IMR-90 (cell line): ENCODE measurements around the gene DCHS2. TPM values are rescaled to one million over a fixed set of nuclear protein-coding genes. Genes with fewer than 3 reads are reported as not detected.

ENCODE experiments used
- ATAC-seq: fragments of 200-7000 bp; cut with Tn5 transposase; 2 replicates; pipeline ENCODE4 v1.9.1; 2020; ENCODE audit warnings: low read depth, mild to moderate bottlenecking, moderate library complexity
- BruUV-seq: library from RNA; stranded (reverse); fragments of 400-500 nt; replicated peaks from 2 replicates; lab custom pipeline; 2021; lab: Mats Ljungman, UMichigan
- CTCF ChIA-PET: fragments of 300-600 bp; formaldehyde crosslinking; extraction: SDS; loops from one replicate; lab custom pipeline; 2021; ENCODE audit warnings: antibody characterized with exemption; lab: Yijun Ruan, JAX
- POLR2A ChIA-PET: fragments of 300-600 bp; sonication (Branson Sonifier 250); formaldehyde crosslinking; loops from one replicate; lab custom pipeline; 2022; ENCODE audit warnings: antibody characterized with exemption; ENCODE audit not compliant: unreplicated experiment; lab: Charles Lee
- DNase-seq: peaks from one replicate; pipeline ENCODE4 v3.0.0; 2013
- H2AFZ ChIP-seq: replicated peaks from 2 replicates; pipeline ENCODE3; 2013; ENCODE audit warnings: low read length, mild to moderate bottlenecking; ENCODE audit not compliant: poor library complexity
- H2AK5ac ChIP-seq: 2 replicates; pipeline ENCODE4 v1.6.1; 2013; ENCODE audit warnings: low read depth, low read length, inconsistent platforms
- H2AK9ac ChIP-seq: replicated peaks from 2 replicates; pipeline ENCODE3; 2013; ENCODE audit warnings: mild to moderate bottlenecking, low read depth, low read length, moderate library complexity; ENCODE audit not compliant: poor library complexity
- H2BK120ac ChIP-seq: 2 replicates; pipeline ENCODE4 v1.6.1; 2013; ENCODE audit warnings: low read depth, low read length, inconsistent platforms
- H2BK15ac ChIP-seq: 3 replicates; pipeline ENCODE4 v1.6.1; 2013; ENCODE audit warnings: low read depth, low read length, inconsistent platforms
- H2BK20ac ChIP-seq: 2 replicates; pipeline ENCODE4 v1.6.1; 2013; ENCODE audit warnings: low read depth, mild to moderate bottlenecking, inconsistent platforms, low read length, moderate library complexity
- H2BK5ac ChIP-seq: 2 replicates; pipeline ENCODE4 v1.6.1; 2013; ENCODE audit warnings: mild to moderate bottlenecking, low read depth, low read length, inconsistent platforms; ENCODE audit not compliant: poor library complexity, severe bottlenecking
- H3K14ac ChIP-seq: replicated peaks from 2 replicates; pipeline ENCODE4 v1.6.1; 2013; ENCODE audit warnings: low read depth, low read length, inconsistent platforms
- H3K18ac ChIP-seq: 2 replicates; pipeline ENCODE4 v1.6.1; 2013; ENCODE audit warnings: low read depth, low read length, control low read depth
- H3K23ac ChIP-seq: 2 replicates; pipeline ENCODE4 v1.6.1; 2013; ENCODE audit warnings: low read depth, low read length, inconsistent platforms
- H3K27ac ChIP-seq: 2 replicates; pipeline ENCODE4 v1.5.1; 2013; ENCODE audit warnings: mild to moderate bottlenecking, control low read depth, low read length; ENCODE audit not compliant: insufficient read depth
- H3K27me3 ChIP-seq: 2 replicates; pipeline ENCODE4 v1.6.1; 2013; ENCODE audit warnings: low read length; ENCODE audit not compliant: control insufficient read depth, insufficient read depth
- H3K36me3 ChIP-seq: 2 replicates; pipeline ENCODE4 v1.6.1; 2013; ENCODE audit warnings: low read length, mixed read lengths; ENCODE audit not compliant: control insufficient read depth, insufficient read depth
- H3K4ac ChIP-seq: 2 replicates; pipeline ENCODE4 v1.6.1; 2013; ENCODE audit warnings: low read depth, low read length, inconsistent platforms
- H3K4me1 ChIP-seq: 2 replicates; pipeline ENCODE4 v1.6.1; 2013; ENCODE audit warnings: low read length, mixed read lengths; ENCODE audit not compliant: control insufficient read depth, insufficient read depth
- H3K4me2 ChIP-seq: 2 replicates; pipeline ENCODE4 v1.6.1; 2013; ENCODE audit warnings: low read depth, mild to moderate bottlenecking, control low read depth, low read length, moderate library complexity
- H3K4me3 ChIP-seq: 2 replicates; pipeline ENCODE4 v1.5.1; 2013; ENCODE audit warnings: low read depth, mild to moderate bottlenecking, control low read depth, low read length, moderate library complexity; ENCODE audit not compliant: insufficient read depth
- H3K56ac ChIP-seq: 2 replicates; pipeline ENCODE4 v1.6.1; 2013; ENCODE audit warnings: low read length, inconsistent platforms; ENCODE audit not compliant: insufficient read depth; ENCODE audit errors: extremely low read depth
- H3K79me1 ChIP-seq, 2 experiments: 2 replicates each; pipeline ENCODE4 v1.6.1; 2013; ENCODE audit warnings: low read length in 2 of 2, inconsistent platforms in 1 of 2, low read depth in 1 of 2
- H3K9ac ChIP-seq: 2 replicates; pipeline ENCODE4 v1.6.1; 2013; ENCODE audit warnings: low read depth, low read length, control low read depth
- H3K9me1 ChIP-seq: 2 replicates; pipeline ENCODE4 v1.6.1; 2013; ENCODE audit warnings: low read length, inconsistent platforms; ENCODE audit not compliant: insufficient read depth
- H3K9me3 ChIP-seq: 2 replicates; pipeline ENCODE4 v1.6.1; 2013; ENCODE audit warnings: low read length; ENCODE audit not compliant: control insufficient read depth, insufficient read depth
- H4K20me1 ChIP-seq: 2 replicates; pipeline ENCODE4 v1.6.1; 2013; ENCODE audit warnings: low read length, inconsistent platforms; ENCODE audit not compliant: insufficient read depth
- H4K5ac ChIP-seq: 2 replicates; pipeline ENCODE4 v1.6.1; 2013; ENCODE audit warnings: mild to moderate bottlenecking, low read depth, low read length, control low read depth
- H4K8ac ChIP-seq, 2 experiments: 2 replicates each; pipeline ENCODE4 v1.6.1; 2013; ENCODE audit warnings: low read depth in 2 of 2, low read length in 2 of 2, control low read depth in 1 of 2, inconsistent platforms in 1 of 2
- H4K91ac ChIP-seq: 2 replicates; pipeline ENCODE4 v1.6.1; 2013; ENCODE audit warnings: low read depth, low read length, inconsistent platforms; ENCODE audit not compliant: insufficient read depth
- RCOR1 ChIP-seq: IDR thresholded peaks from 2 replicates; pipeline ENCODE4 v1.6.1; 2012; ENCODE audit warnings: mild to moderate bottlenecking, low read length, improper control_type of control experiment; ENCODE audit not compliant: insufficient replicate concordance
- WGBS, 2 experiments: methylation state at CpG; one replicate each; pipeline versions ENCODE4 v1.1.5 to v1.1.7; 2013; ENCODE audit warnings: missing lambda C conversion rate in 2 of 2; ENCODE audit not compliant: insufficient read length in 1 of 2; ENCODE audit errors: extremely low coverage in 2 of 2; 5-methylcytosine and 5-hydroxymethylcytosine counted together
- dilution Hi-C: fragments of 300-500 bp; cut with HindIII; formaldehyde crosslinking; loops from one replicate; pipeline ENCODE4 v1.14.3; 2018; ENCODE audit warnings: low sequenced_read_pairs; ENCODE audit not compliant: unreplicated experiment
- in situ Hi-C: fragments of 300-500 bp; cut with MboI; formaldehyde crosslinking; loops from 3 replicates; pipeline ENCODE4 v1.14.3; 2019; ENCODE audit warnings: low sequenced_read_pairs, inconsistent platforms, mixed read lengths
- intact Hi-C: fragments of 100-400 bp; cut with micrococcal nuclease; formaldehyde crosslinking; loops from 2 replicates; pipeline ENCODE4 v1.10.0; 2022
- polyA plus RNA-seq, 3 experiments: library from polyadenylated mRNA; depleted of rRNA; stranded (reverse); fragments of >200 nt; gene quantifications; 2 replicates each; pipeline ENCODE4 v1.2.3, GENCODE V29; 2012; ENCODE audit warnings: low replicate concordance in 1 of 3
- total RNA-seq: library from RNA; depleted of rRNA; stranded (reverse); fragments of >200 nt; gene quantifications from 2 replicates; pipeline ENCODE4 v1.2.3, GENCODE V29; 2012

Gene DCHS2
- total and polyA plus RNA-seq, 2 of the 4 experiments (the other 2 are of a cell fraction) = not detected

DNA sequence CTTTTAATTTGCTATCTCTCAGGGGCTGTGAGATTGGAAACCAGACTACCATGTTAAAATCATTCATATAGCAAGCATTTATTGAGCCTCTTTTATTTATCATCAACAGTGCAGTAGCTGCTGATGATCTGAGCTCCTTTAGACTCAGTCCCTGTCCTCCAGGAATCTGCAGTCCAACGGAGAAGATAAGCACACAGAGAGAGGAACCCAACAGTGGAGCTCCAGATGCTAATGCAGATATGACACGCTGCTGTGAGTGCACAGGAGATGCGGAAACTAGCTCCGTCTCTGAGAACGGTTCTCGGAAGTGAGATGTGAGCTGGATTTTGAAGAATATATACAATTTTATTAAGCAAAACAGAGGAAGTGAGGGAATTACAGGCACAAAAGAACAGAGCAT, 35.4 kb downstream of the DCHS2 start:
- Histone ChIP-seq H3K4me2 (no peak overlapping the region), H3K14ac (no peak overlapping the region), H3K9ac (no peak overlapping the region), H4K20me1 (no peaks in the 10 kb centered on the region), H3K18ac (no peak overlapping the region), H2AFZ (no peak overlapping the region), H2BK5ac (no peak overlapping the region), H3K9me1 (no peaks in the 10 kb centered on the region), H3K23ac (no peak overlapping the region), H2BK120ac (no peak overlapping the region), H3K36me3 (no peaks in the 10 kb centered on the region), H3K9me3 (no peaks in the 10 kb centered on the region), H3K4me3 (no peak overlapping the region), H2BK15ac (no peak overlapping the region), H3K79me1 (no peaks in the 10 kb centered on the region), H3K4ac (no peak overlapping the region), H2BK20ac (no peak overlapping the region), H3K4me1 (no peaks in the 10 kb centered on the region), H3K27ac (no peak overlapping the region), H2AK5ac (no peak overlapping the region), H4K8ac (no peak overlapping the region), H4K5ac (no peak overlapping the region), H4K91ac (no peak overlapping the region), H3K27me3 (no peaks in the 10 kb centered on the region), H2AK9ac (no peak overlapping the region), H3K56ac (no peak overlapping the region)
- DNase-seq = no peak
- in situ Hi-C loops = no loop called here
- dilution Hi-C loops = no loop called here
- intact Hi-C loops = no loop called here
- ChIA-PET CTCF (no interaction called here), POLR2A (interaction anchor here (0.6 kb wide), 1 partner anchor 583 kb away, joined by 3 read pairs; no protein-coding TSS in a partner anchor)
- TF ChIP-seq RCOR1 = no peak
- WGBS, 2 experiments = no CpG with 5 or more reads among the region's 6 CpGs
- ATAC-seq = no peak
- BruUV-seq = no TSS peak
